ENCODE data around the gene HK1.

DNA sequence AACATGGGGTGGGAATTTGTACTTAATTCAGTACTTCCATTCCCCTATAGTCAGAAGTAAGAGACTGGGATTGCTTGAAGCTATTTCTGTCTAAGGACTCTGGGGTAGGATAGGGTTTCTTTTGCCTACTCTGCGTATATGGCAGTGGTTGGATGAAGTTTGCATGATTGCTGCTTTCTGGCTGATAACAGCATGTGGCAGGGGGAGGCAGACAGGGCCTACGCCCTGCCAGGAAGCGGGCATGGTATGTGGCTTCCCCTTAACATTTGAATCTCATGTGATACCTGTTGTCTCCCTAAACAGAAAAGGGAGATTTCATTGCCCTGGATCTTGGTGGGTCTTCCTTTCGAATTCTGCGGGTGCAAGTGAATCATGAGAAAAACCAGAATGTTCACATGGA lies 81.3 kb downstream of the HK1 start:
- TF ChIP-seq POLR2A (IDR thresholded peaks at IDR 0.05) = no peak
- TF ChIP-seq, protein P1, sequence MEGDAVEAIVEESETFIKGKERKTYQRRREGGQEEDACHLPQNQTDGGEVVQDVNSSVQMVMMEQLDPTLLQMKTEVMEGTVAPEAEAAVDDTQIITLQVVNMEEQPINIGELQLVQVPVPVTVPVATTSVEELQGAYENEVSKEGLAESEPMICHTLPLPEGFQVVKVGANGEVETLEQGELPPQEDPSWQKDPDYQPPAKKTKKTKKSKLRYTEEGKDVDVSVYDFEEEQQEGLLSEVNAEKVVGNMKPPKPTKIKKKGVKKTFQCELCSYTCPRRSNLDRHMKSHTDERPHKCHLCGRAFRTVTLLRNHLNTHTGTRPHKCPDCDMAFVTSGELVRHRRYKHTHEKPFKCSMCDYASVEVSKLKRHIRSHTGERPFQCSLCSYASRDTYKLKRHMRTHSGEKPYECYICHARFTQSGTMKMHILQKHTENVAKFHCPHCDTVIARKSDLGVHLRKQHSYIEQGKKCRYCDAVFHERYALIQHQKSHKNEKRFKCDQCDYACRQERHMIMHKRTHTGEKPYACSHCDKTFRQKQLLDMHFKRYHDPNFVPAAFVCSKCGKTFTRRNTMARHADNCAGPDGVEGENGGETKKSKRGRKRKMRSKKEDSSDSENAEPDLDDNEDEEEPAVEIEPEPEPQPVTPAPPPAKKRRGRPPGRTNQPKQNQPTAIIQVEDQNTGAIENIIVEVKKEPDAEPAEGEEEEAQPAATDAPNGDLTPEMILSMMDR (IDR thresholded peaks at IDR 0.05) = no peak
- TF ChIP-seq POLR2AphosphoS5 (IDR thresholded peaks at IDR 0.05; ENCODE audit: insufficient read depth in 1 of 2, low read depth in 1 of 2) = no peak
